Measurements from ENCODE around the gene MAP1B.

The MAP1B gene

DNA sequence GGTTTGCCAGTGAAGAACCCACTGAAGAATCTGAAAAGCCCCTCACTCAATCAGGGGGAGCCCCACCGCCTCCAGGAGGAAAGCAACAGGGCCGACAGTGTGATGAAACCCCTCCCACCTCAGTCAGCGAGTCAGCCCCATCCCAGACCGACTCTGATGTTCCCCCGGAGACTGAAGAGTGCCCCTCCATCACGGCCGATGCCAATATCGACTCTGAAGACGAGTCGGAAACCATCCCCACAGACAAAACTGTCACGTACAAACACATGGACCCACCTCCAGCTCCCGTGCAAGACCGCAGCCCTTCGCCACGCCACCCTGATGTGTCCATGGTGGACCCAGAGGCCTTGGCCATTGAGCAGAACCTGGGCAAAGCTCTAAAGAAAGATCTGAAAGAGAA lies 92.4 kb downstream of the MAP1B start:
- DNase-seq = no peak

DNA sequence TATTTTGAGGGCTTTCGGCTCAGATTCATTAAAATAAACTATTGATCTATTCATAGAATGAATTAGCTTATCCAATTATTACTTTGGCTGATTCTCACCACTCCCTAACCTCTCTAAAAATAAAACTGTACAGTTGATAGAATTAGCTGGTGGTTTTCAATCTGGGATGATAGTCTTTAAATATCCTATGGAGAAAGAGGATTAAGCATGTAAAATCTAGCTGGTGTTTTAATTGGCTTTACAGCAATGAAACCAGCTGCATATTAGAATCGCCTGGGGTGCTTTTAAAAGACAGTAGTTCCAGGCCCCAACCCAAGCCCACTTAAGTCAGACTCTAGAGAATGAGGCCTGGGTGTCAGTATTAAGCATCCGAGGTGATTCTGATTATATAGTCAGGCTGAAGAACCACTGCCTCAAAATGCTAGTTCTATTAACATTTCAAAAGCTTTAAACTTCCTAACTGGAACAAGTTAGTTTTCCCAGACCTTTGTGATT lies 95.1 kb downstream of the MAP1B start:
- DNase-seq = no peak

DNA sequence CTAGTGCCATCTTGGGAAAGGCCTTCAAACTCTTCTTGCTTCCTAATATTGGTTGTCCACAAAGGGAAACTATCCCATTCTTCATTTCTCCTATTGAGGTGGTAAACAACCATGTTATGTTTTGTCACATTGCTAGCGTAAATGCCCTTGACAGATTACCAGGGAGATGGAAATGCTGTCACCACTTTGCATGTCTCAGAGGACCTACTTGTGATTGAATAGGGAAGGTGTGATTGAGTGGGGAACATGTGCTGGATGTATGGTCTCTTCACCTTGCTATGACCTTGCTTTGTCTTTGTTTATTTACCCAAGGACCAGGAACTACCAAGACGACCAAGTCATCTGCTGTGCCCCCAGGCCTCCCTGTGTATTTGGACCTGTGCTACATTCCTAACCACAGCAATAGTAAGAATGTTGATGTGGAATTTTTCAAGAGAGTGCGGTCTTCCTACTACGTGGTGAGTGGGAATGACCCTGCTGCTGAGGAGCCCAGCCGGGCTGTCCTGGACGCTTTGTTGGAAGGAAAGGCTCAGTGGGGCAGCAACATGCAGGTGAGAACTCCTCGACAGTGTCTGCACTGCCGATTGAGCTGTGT lies 96.1 kb downstream of the MAP1B start:
- DNase-seq = no peak

DNA sequence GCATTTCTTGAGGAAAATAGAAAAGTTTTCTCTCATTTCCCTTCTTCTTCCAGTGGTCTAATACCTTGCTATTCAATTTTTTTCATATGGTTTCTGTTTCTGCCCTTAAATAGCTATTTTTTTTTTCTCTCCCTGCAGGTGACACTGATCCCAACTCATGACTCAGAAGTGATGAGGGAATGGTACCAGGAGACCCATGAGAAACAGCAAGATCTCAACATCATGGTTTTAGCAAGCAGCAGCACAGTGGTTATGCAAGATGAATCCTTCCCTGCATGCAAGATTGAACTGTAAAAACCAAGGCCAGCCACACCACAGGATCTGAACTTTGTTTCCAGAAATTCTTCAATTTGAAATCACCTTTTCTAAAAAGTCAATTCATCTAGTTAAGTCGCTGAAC lies 97.7 kb downstream of the MAP1B start:
- no peak for DNase-seq

DNA sequence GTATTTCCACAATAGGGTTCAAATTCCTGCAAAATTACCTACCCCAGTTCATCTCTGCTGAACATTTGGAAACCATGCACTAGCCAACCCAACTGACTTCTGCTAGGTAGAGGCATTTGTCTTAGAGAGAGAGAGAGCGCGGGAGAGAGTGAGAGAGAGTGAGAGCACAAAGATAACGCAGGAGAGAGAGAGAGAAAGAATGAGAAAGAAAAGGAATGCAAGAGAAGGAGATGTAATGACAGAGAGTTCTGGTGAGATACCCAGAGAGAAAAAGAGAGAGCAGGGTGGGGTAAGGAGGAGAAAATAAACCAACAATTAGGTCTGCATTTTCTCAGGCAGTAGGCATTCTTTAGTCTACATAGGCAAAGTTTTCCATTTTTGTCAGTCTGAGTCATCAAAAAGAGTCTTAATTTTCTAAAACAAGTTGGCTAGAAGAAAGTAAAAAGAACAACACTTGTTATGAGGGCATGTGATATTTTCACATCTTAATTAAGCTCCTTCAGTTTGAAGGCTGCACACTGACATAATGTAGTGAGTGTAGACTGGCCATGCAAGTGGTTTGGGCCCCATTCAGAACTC lies 98.2 kb downstream of the MAP1B start:
- no peak for DNase-seq

DNA sequence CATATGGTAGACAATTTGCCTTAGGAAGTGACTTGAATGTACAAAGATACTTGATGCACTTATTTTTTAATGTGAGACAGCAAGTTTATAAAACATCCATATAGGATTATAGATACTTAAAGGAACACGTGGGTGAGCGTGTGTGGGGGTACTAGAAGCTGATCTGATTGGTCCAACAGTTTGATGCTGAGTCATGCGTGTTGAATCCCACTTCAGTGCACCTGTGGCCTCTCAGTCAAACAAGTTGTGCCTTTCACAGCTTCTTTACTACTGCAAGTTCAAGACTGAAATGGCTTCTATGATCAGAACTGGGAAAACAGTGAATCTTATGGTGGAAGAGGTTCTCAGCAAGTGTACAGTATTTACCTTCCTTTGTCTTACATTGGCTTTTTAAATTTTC lies 98.9 kb downstream of the MAP1B start:
- no peak for DNase-seq

DNA sequence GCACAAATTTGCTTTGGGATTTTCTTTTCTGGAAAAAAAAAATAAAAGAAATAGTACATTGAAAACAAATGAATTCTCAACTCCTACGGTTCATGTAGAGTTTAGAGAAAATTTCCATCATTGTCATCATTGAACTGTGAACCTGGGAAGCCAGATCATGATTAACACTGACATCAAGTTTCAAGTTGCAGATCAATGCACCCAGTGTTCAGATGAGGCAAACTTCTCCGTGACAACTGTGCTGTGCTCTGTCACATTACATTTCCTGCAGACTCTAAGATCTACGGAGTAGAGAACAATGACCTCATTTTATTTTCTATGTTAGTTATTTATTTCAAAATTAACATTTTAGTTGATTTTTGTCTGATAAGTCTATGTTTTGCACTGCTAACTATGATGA lies 99.7 kb downstream of the MAP1B start:
- peak in 1 of 2 donors; percentile 7 for DNase-seq

DNA sequence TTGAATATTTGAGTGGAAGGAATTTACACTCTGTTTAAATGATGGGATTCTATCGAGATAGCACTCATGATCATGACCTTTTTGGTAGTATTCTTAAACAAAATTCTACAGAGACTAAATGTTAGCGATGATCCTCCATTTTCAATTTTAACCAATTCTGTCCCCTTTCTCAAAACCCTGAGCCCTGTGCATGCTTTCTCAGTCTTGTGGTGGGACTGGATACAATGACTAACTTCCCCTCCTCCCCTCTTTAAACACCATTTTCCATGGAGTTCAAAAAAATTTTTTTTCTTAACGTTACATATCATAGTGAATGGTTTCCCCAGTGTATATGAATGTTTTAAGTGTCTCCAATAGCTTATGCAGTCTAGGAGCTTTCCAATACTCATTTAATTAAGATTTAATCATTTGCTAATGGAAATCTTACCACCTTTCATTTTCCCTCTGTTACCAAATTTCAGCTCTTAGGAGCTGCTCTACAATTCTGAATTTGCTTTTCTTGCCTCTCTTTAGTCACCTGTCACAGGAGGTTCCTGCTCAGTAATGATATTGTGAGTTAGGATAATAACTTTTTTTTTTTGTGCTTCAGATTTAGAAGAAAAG lies 101.2 kb downstream of the MAP1B start:
- no peak for DNase-seq

DNA sequence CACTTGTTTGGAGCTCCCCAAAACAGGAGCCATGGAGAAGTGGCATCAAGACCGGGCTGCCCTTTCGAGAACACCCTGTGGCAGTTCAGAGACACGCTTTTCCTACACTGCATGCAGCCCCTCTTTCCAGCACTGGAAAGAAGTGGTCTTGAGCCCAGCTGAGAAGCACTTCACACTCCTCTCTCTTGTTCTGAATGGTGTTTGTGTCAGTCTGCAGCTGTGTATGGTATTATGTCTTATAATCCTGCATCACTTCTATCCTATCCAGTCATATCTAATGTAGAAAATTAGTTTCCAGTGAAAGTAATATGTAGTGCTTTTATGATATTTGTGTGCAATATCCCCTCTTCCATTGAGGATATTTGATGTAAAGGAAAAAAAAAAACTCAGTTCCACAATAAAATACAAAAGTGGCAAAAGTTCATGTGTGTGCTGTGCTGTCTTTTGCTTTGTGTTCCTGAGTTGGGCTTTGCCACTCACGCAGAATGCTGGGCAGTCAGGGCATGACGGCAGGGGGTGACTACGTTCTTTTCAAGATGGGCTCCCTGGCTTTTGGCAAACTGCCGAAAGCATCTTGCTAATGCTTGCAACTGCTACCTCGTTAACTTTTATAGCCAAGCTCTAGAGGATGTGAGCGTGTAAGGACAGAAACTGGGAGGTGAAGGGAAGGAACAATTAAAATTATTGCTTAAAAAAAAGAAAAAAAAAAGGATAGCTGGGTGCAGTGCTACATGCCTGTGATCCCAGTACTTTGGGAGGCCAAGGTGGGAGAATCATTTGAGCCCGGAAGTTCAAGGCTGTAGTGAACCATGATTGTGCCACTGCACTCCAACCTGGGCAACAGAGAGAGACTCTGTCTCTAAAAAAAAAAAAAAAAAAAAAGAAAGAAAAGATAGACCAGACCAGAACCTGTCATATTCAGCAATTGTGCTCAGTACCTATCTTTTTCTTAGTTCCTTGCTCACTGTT lies 102.2 kb downstream of the MAP1B start:
- DNase-seq = no peak

DNA sequence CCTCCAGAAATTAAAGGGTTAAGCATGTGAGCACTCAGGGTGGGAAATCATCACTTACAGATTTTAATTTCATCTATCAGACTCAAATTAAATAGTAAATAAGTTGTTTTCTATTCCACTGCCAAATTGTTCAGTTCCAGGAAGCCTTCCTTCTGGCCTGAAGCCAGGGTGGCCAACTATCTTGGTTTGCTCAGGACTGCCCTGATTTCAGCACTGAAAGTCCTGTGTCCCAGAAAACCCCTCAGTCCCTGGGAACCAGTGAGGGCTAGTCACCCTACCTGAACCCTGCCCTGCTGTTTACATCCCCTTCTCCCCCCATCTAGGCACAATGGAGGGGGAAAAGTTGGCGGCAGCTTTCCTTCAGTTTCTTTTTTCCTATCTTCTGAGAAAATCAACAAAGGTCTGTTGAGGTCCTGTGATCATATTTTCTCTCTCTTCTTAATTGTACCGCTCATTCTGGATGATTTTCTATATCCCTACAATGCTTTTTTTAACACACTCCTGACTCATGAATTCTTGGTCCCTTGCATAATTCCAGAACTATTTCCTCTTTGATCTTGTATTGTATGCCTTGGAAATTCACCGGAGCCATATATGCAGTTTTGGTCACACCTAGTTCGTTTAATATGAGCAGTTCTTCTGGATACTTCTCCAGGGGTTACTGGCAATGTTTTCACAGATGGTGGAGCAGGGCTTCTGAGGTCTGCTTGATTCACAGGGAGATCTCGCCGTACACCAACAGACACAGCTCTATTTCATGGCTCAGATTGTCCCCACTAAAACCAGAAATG lies 103.8 kb downstream of the MAP1B start:
- no peak for DNase-seq

DNA sequence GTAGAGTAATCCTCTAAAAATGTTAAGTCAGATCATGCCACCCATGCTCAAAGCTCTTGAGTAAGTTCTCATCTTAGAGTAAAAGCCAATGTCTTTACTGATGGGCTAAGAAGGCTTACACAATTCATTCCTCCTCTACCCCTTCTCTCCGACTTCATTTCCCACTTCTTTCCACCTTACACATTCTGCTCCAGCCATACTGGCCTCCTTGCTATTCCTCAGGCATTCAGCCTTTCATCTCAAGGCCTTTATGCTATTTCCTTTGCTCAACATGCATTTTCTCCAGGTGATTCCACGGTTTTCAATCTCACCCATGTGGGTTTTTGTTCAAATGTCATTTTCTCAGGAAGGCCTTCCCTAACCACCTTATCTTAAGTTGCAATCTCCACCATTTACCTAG lies 104.9 kb downstream of the MAP1B start:
- no peak for DNase-seq

DNA sequence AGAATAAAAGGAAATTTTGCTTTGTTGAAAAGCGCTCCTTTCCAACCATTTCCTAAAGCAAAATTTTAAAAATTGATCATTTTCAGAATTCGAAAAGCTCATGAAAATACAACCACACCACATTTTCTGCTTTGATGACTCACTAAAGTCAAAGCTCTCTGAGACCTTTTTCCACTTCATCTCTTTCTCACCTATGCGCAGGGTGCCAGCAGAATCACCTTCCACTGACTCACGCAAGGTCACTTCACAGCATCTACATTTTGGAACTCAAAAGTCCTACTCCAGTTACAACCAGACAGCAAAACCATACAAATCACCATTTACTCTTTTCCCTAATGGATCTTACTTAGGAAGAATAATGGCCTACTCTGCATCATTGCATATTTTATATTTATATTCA lies 106.2 kb downstream of the MAP1B start:
- DNase-seq = no peak

DNA sequence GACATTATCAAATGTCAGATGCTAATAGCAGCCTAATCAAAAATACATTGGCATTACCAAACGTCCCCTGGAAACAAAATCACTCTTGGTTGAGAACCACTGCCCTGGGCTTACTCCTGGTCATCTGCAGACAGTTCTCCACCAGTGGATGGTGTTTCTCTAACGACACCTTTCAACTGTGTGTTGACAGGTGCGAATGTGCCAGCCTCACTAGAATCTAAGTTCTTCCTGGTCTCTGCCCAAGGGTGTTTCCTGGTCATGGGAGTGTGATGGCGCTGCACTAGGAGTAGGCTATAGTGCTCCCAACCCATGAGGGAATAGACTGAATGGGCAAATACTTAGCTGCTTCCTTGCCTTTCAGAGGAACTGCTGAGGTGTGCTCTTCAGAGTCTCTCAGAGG lies 106.9 kb downstream of the MAP1B start:
- no peak for DNase-seq

DNA sequence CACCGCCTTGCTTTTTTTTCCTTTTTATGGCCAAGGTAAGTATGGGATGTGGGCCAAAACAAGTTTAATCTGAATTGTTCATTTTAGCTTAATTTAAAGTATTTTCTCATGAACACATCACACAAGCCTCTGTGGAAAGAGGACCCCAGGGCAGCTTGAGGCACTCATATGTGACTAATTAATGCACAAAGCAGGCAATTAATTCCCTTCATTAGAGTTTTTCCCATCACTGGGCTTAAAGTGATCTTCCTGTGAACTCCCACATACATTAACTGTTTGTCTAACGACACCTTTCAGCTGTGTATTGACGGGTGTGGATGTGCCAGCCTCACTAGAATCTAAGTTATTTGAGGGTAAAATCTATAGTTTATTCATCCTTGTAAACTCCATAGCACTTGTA lies 109.5 kb downstream of the MAP1B start:
- DNase-seq = no peak

DNA sequence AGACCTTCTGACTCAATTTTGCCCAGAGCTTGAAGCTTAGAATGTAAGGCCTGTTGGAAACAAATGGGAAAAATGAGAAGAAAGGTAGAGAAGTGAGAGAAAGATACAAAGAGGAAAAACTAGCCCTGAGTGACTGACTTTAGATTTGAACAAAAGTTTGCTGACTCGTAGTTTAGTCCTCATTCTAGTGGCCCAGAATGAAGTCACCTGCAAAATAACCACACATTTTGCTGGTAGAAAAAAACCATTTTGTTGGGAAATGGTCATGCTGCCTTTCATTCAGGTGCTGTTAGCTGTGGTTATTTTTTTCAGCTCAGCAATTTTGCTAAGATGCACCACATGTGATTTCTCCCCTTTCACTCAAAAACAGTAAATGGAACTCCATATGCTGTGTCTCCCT lies 113.8 kb downstream of the MAP1B start:
- no peak for DNase-seq

DNA sequence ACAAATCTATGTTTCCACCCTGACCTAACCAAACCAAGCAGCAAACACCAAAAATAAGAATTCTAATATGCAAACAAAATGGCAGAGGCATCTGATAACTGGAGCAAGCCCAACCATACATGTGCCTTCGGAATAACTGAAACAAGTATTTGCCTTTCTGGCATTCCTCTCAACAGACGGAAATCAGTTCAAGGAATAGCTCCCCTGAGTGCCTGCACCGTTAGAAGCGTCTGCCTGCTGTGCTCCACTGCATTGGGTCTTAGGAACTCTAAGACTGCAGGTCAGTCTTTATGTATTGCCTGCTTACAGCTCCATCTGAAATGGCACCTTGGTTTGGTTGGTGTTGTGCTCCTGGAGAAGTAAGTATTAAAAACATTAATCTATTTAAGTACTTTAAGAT lies 114.3 kb downstream of the MAP1B start:
- no peak for DNase-seq

DNA sequence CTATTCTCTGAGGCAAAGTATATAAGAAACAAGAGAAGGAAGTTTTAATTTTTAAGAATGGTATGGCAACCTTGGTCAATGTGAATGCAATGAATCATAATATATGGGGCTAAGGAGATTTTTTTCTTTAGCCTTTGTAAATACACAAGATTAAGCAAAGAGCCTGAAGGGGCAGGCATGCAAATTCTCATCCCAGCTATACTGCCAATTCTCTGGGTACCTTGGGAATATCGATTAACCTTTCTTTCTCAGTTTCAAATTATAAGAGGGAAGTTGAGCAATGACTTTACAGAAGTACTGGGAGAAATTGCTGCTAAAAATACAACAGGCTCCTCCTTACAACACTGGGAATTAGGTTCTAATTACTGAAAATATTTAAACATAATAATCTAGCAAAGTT lies 115.2 kb downstream of the MAP1B start:
- DNase-seq = no peak

DNA sequence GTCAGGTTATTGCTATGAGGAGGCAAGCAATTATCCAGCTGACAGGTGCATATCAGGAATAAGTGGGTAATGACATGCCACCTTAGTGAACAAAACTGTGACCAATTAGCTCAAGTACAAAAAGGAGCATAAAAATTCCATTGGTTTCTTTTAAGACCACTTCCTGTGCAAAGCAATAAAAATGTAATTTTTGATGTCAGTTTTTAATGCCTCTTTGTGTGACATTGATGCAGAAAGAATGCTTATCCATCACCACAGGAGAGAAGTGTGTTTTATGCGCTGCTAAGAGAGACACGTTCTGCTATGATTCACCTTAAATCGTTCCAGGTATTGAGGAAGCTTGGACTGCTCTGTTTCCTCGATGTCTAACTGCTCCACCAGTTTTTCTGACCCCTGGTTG lies 116.1 kb downstream of the MAP1B start:
- no peak for DNase-seq

DNA sequence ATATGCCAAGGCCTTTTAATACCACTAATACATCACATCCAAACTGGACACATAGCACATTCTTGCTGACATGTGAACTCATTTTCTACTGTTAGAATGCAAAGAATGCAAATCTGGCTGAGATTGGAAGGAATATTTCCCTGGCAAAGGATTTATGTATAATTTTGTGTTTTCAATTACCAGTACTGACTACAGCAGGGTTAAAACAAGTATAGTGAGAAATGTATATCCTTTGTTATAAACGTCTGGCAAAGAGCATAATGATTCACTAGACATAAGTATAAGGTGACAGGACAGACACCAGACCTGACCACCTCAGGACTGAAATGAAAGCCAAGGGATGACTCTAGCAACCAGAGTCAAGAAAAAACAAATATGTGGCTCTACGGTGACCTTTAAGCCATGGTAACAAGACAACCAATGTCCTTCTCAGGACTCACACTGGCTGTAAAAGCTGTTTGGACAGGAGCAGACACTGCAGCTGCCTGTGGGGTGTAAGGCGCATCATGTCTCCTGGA lies 117.7 kb downstream of the MAP1B start:
- no peak for DNase-seq

DNA sequence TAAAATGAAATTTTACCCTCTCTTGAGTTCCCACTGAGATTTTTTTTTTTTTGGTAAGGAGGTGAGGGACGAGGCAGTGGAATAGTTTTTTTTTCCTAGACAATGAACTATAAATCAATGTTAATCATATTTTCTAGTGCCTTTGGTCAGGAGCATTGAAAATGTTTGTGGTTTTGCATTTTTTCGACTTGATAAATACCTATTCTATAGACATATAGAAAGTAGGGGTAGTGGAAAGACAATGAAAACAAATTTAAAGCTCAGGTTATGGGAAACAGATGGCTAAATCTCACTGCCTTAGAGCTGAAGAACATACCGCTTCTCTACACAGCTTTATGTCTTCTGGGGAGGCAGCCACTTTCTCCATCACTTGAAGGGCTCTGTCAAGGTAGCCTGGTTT lies 118.5 kb downstream of the MAP1B start:
- no peak for DNase-seq

DNA sequence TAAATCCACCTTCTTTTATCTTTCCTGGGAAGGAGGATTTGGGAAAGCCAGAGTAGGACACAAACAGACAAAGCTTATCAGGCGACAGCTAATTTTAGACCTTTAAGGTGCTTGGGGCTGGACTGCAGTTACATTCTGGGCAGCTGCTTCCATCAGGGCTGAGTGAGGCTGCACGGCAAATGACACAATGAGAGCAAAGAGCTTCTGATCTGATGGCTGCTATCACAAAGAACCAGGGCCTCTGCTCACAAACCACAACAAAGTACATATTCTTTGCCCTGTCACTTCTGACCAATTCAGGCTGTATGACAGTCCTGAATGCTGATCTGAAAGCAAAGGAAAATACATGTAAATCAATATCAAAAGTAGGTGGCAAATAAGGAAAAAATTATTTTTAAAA lies 119.7 kb downstream of the MAP1B start:
- DNase-seq = no peak

DNA sequence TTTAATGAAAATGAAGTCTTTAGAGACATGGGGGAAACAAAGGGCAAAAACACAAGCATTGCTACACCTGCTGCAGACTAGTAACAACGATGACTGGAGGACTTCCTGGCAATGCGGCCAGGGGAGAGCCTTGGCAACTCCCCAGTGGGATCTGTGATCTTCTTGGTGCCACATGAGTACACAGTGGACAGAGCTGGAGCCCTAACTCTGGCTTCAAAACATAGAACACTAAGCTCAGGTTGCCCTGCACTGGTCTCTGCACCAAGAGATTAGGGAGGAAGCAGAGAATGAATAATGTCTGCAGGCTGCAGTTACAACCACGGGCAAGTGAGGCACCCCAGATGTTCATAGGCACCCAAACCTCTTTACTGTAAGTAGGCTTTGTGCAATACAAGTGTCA lies 121.7 kb downstream of the MAP1B start:
- no peak for DNase-seq

Measured in stimulated activated CD4-positive, alpha-beta T cell treated with anti-CD3 and anti-CD28 coated beads, Interleukin-2, amount 100 ng/mL, for 24 hours (primary cell).